ENCODE measurements around the gene PTTG2. TPM values are rescaled to one million over a fixed set of nuclear protein-coding genes. Genes with fewer than 3 reads are reported as not detected.

The PTTG2 gene
- total RNA-seq, 2 donors from 2014 or later = 2.5 to 2.6 TPM

DNA sequence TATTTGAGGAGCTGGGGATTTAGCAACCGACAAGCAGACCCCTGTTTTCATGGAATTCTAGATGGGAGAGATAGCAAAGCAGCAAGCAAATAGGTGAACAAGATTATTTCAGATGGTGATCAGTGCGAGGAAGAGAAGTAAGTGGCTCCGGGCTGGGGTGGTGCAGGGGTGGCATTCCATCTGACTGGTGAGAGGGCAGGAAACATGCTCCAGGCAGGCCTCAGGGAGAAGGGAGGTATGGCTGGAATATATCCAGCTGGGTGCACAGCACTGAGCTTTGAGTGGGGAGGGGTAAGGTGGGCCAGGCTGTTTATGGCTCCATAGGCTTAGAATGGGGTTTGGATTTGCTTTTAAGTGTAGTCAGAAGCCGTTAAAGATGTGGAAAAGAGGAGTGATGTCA, 21.2 kb downstream of the PTTG2 start:
- DNase-seq (ENCODE audit: low spot score) = no peak
- intact Hi-C loops (cut with DNase I) = no loop called here

DNA sequence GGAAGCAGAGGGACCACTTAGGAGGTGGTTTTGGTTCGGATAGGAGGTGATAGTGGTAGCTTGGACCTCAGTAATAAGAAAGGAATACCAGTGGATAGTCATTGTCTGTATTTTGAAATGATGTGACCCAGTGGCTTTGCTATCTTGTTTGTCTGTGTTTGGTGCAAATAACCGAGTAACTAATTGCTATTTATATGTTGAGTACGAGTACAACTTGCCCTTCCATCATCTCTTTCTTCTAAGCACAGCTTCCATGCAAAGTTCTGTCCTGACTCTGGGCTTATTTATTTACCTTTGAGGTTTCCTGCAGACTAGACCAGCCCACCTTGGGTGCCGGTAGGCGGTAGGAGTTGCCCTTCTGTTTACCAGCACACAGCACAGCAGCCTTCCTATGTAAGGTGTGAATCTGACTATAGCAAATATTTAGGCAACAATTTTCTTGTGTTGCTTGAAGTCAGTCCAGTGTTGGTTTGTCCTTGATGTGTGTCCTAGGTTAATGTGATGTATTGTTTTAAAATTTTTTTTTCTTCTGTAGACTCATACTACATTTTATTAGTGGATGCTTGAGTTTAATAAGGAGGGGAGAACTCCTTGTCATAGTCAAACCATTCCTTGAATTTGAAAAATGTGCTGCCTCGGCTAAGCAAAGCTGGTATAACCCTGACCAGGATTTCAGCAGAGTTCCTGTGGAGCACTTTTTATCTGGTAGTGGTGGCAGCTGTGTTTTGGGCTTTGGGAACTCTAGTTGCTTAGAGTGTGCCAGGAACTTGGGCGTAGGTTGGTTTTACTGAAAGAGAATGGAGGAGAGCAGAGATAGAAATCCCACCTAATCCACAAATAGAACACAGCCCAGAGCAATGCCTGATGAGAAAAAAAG, 21.9 kb downstream of the PTTG2 start:
- no peak for DNase-seq (ENCODE audit: low spot score)
- intact Hi-C loops (cut with DNase I) = no loop called here

- DNase-seq (ENCODE audit: low spot score) = no peak
- intact Hi-C loops (cut with DNase I) = no loop called here
These were observed 22.5 kb downstream of the PTTG2 start for GRCh38 chr4:37982736-37983135.

DNA sequence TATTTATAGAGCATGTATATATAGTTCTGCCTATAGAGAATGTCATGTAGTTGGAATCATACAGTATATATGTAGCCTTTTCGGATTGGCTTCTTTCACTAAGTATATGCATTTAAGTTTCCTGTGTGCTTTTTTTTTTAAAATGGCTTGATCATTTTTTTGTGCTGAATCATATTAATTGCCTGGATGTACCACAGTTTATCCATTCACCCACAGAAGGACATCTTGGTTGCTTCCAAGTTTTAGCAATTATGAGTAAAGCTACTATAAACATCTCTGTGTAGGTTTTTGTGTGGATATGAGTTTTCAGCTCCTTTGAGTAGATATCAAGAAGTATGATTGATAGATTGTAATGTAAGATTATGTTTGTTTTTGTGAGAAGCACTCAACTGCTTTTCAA, 23.8 kb downstream of the PTTG2 start:
- intact Hi-C loops (cut with DNase I) = no loop called here

GRCh38 chr4:37985730-37986275, 25.6 kb downstream of the PTTG2 start:
- DNase-seq (ENCODE audit: low spot score) = no peak

More for the DNA sequence above, 23.8 kb downstream of the PTTG2 start:
- no peak for DNase-seq (ENCODE audit: low spot score)

GRCh38 chr4:37988670-37989069, 28.5 kb downstream of the PTTG2 start:
- no peak for DNase-seq (ENCODE audit: low spot score)
- intact Hi-C loops (cut with DNase I) = no loop called here

More at GRCh38 chr4:37985730-37986275, 25.6 kb downstream of the PTTG2 start:
- intact Hi-C loops (cut with DNase I) = no loop called here

DNA sequence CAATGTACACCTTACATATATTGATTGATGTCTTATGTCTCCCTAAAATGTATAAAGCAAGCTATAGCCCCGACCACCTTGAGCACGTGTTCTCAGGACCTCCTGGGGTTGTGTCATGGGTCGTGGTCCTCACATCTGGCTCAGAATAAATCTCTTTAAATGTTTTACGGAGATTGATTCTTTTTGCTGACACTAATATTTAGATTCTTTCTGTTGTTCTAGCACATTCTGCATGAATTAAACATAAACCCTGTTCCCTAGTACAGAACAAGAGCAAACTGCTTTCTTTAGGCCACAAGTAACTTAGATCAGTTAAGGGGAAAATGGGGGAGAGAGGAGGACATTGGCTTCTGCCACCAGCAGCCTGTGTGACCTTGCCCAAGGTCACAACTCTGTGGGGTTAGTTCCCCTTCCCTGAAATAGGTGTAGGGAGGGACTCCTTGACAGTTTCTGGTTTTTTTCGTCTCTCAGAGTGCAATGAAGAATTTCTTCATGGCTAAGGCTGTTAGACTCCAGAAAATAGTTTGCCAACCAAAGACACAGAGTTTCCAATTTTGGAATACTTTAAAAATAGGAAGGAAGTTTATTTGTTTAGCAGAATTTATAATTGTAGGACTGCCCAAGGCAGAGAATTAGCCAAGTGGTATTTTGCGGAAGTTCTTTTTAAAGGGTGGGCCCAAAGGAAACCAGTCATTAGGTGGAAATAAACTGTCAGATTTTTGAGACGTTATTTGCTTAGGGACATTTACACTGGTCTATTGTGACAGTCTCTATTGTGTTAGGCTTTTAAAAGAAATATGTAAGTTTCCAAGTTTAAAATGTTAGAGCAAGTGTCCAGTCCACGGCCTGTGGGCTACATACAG, 29.4 kb downstream of the PTTG2 start:
- DNase-seq (ENCODE audit: low spot score) = no peak
- intact Hi-C loops (cut with DNase I) = no loop called here

- intact Hi-C loops (cut with DNase I) = no loop called here
- no peak for DNase-seq (ENCODE audit: low spot score)
These were observed 30.6 kb downstream of the PTTG2 start for GRCh38 chr4:37990731-37991245.

- no peak for DNase-seq (ENCODE audit: low spot score)
- intact Hi-C loops (cut with DNase I) = no loop called here
These were observed 31.6 kb downstream of the PTTG2 start for GRCh38 chr4:37991623-37992410.

DNA sequence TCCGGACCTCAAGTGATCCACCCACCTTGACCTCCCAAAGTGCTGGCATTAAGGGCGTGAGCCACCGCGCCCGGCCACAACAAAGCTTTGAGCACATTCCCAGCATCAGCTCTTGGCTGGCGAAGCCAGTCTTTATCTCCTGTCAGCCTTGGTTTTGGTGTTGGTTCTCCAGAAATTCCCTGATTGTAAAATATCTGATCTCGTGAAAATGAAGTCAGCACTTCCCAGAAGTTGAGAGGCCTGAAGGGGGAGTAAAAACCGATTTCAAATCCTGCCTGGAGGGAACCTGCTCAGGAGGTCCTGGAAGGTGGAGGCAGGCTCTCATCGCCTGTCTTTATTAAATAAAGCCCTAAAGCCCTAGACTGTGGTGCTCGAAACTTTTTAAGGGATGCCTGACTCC, 33.6 kb downstream of the PTTG2 start:
- intact Hi-C loops (cut with DNase I) = no loop called here
- no peak for DNase-seq (ENCODE audit: low spot score)

DNA sequence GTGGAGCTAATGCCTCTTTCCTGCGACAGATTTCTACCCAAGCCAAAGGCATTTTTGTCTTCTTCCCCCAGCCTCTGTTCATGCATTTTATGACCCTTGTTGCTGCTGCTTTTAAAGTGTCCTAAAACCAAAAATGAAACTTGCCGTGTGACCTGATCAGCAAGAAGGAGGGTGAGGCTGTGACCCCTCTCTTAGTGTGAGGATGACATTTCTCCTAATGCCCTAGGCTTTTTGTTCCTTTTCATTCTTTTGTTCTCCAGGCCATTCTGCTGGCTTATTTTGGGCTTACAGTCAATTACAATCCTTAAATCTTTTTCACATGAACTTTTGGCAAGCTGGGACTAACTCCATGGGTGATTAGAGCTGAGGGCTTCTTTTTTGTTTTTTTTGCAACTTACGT, 34.4 kb downstream of the PTTG2 start:
- intact Hi-C loops (cut with DNase I) = no loop called here
- DNase-seq (ENCODE audit: low spot score) = no peak

- DNase-seq (ENCODE audit: low spot score) = no peak
- intact Hi-C loops (cut with DNase I) = no loop called here
These were observed 35.2 kb downstream of the PTTG2 start for GRCh38 chr4:37995299-37995821.

DNA sequence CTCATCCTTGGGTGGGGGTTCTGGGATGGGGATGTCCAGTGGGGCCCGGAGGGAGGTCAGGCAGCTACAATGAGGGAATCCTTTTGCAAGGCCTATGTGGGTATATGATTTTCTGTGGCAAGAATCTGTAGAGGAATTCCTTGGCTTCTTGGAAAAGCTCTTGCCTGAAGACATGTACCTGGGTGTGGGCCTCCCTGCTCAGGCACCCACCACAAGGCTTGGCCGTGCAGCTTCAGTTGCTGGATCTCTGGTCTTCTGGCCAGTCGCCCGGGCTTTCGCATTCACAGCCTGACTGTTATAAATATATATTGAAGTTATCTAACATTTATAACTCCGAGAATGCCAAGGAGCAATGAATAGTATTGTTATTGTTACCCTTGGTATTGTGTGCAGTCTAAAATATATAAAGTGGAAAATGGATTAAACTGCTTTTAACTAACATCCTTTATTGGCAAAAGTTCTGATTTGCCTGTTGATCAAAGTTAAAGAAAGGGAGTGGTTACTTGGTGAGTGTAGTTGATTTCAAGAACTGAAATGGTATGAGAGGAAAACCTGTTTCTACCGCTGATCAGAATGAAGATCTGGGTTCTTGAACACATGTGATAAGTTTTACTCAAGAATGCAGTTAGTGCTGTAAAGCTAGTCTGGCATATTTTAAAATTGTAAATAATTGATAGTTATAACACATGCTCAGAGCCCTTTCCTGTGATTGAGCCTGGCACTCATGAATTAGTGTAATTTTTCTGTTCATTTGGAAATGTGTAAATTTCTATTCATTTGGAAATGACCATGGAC, 36.0 kb downstream of the PTTG2 start:
- intact Hi-C loops (cut with DNase I) = no loop called here
- DNase-seq (ENCODE audit: low spot score) = no peak

- DNase-seq (ENCODE audit: low spot score) = no peak
- intact Hi-C loops (cut with DNase I) = no loop called here
These were observed 38.0 kb downstream of the PTTG2 start for GRCh38 chr4:37998226-37998625.

DNA sequence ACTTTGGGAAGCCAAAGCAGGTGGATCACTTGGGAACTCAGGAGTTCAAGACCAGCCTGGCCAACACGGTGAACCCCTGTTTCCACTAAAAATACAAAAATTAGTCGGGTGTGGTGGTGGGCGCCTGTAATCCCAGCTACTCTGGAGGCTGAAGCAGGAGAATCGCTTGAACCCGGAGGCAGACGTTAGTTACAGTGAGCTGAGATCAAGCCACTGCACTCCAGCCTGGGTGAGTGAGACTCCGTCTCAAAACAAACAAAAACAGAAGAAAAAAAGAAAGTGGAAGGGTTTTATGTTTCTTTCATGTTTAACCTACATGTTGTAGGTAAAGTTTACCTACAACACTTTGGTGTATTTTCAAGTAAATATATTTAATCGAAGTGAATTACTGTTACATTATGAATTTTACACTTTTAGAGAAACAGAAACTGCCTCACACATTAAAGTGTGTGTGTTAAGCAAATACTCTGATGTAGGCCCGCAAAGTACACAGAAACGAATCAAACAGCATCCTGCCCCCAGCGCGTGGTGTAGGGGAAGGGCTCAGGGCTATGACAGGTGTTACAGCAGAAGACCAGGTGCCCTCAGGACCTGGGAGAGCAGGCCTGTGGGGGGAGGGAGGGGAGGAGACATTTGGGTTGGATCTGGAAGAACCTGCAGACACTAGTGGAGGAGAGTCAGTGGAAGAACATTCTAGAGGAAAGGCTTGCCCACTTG, 39.0 kb downstream of the PTTG2 start:
- intact Hi-C loops (cut with DNase I) = no loop called here
- no peak for DNase-seq (ENCODE audit: low spot score)

DNA sequence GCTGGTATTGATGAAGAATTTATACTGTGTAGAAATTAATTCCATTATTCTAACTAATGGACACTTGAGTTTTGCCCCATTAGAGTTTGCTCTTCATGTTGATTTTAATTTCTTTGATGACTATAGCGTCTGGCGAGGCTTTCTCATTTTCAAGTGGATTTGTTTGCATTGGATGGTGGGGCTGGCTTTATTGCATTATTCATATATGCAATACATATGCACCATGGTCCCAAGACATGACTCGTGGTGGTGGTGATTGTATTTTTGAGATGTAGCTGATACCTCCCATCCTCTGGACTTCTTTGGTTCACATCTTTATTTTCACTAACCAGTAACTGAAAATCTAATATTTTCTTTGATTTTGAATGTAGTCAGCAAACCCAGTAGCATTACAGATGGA, 39.8 kb downstream of the PTTG2 start:
- DNase-seq (ENCODE audit: low spot score) = no peak
- intact Hi-C loops (cut with DNase I) = loop anchor here in 1 of 2 donors (10.0 kb wide), 1 partner anchor 125 kb away; no protein-coding TSS in a partner anchor

GRCh38 chr4:38001927-38002326, 41.7 kb downstream of the PTTG2 start:
- intact Hi-C loops (cut with DNase I) = loop anchor here in 1 of 2 donors (10.0 kb wide), 1 partner anchor 127 kb away; no protein-coding TSS in a partner anchor
- no peak for DNase-seq (ENCODE audit: low spot score)
